Neural cell (in vitro differentiated cells): ENCODE measurements around the gene ORC5. TPM values are rescaled to one million over a fixed set of nuclear protein-coding genes. Genes with fewer than 3 reads are reported as not detected.

ENCODE experiments used
- H2AFZ ChIP-seq: fragments of 200-600, 300-800 bp; sonication (generic), shearing (Covaris generic); 2 replicates; pipeline ENCODE4 v1.6.0; 2014; ENCODE audit warnings: low read depth, mild to moderate bottlenecking, antibody characterized with exemption, low read length, moderate library complexity
- H3F3A ChIP-seq: fragments of 200-600 bp; shearing (Covaris generic); 2 replicates; pipeline ENCODE4 v1.6.1; 2016; ENCODE audit warnings: mild to moderate bottlenecking, moderate library complexity, mixed read lengths, antibody characterized with exemption, low read length; ENCODE audit not compliant: insufficient read depth, poor library complexity, severe bottlenecking
- H3K27ac ChIP-seq: fragments of 200-600, 300-800 bp; sonication (generic), shearing (Covaris generic); 2 replicates; pipeline ENCODE4 v1.5.1; 2014; ENCODE audit warnings: mild to moderate bottlenecking, low read length, moderate library complexity
- H3K27me3 ChIP-seq: fragments of 300-800, 200-600 bp; sonication (generic), shearing (Covaris generic); 2 replicates; pipeline ENCODE4 v1.6.0; 2014; ENCODE audit warnings: mild to moderate bottlenecking, low read depth, low read length, moderate library complexity; ENCODE audit not compliant: insufficient read depth
- H3K36me3 ChIP-seq: fragments of 300-800, 200-600 bp; sonication (generic), shearing (Covaris generic); 2 replicates; pipeline ENCODE4 v1.5.1; 2014; ENCODE audit warnings: mild to moderate bottlenecking, antibody characterized with exemption, low read length, moderate library complexity; ENCODE audit not compliant: insufficient read depth
- H3K4me2 ChIP-seq: fragments of 300-800, 200-600 bp; sonication (generic), shearing (Covaris generic); 2 replicates; pipeline ENCODE4 v1.6.0; 2014; ENCODE audit warnings: mild to moderate bottlenecking, low read length
- H3K4me3 ChIP-seq: fragments of 300-800, 200-600 bp; sonication (generic), shearing (Covaris generic); 2 replicates; pipeline ENCODE4 v1.5.1; 2014; ENCODE audit warnings: mild to moderate bottlenecking, low read length, moderate library complexity
- H3K79me2 ChIP-seq: fragments of 200-600 bp; shearing (Covaris generic); replicated peaks from 2 replicates; pipeline ENCODE4 v1.6.0; 2014; ENCODE audit warnings: mild to moderate bottlenecking, low read length, moderate library complexity; ENCODE audit not compliant: insufficient read depth
- H3K9ac ChIP-seq: fragments of 300-800, 200-600 bp; sonication (generic), shearing (Covaris generic); 2 replicates; pipeline ENCODE4 v1.6.1; 2016; ENCODE audit warnings: mild to moderate bottlenecking, low read length, mixed read lengths
- H3K9me2 ChIP-seq: fragments of 200-600 bp; shearing (Covaris generic); 2 replicates; pipeline ENCODE4 v1.6.1; 2016; ENCODE audit warnings: mild to moderate bottlenecking, low read length, mixed read lengths; ENCODE audit not compliant: insufficient read depth
- H3K9me3 ChIP-seq: fragments of 200-600, 300-800 bp; sonication (generic), shearing (Covaris generic); 2 replicates; pipeline ENCODE4 v1.6.1; 2016; ENCODE audit warnings: mild to moderate bottlenecking, mixed run types, low read length, moderate library complexity, mixed read lengths
- H4K20me1 ChIP-seq: fragments of 200-600 bp; shearing (Covaris generic); 2 replicates; pipeline ENCODE4 v1.6.1; 2016; ENCODE audit warnings: mild to moderate bottlenecking, mixed run types; ENCODE audit not compliant: insufficient read depth
- CTCF ChIP-seq: fragments of 450-650 bp; IDR thresholded peaks from 2 replicates; pipeline ENCODE4 v1.5.1; 2014; ENCODE audit warnings: antibody characterized with exemption, mild to moderate bottlenecking, moderate library complexity; ENCODE audit not compliant: poor library complexity, severe bottlenecking
- EP300 ChIP-seq: fragments of 450-650 bp; conservative IDR thresholded peaks from 2 replicates; pipeline ENCODE4 v1.6.1; 2014; ENCODE audit warnings: antibody characterized with exemption, mild to moderate bottlenecking, moderate library complexity; ENCODE audit not compliant: poor library complexity, severe bottlenecking
- EZH2 ChIP-seq: fragments of 200-600, 300-800 bp; shearing (Covaris generic), sonication (generic); IDR thresholded peaks from 2 replicates; pipeline ENCODE4 v1.6.1; 2014; ENCODE audit warnings: antibody characterized with exemption, low read length, borderline replicate concordance, mild to moderate bottlenecking; ENCODE audit not compliant: insufficient read depth, poor library complexity, severe bottlenecking
- MXI1 ChIP-seq: fragments of 450-650 bp; conservative IDR thresholded peaks from 2 replicates; pipeline ENCODE4 v1.6.1; 2014; ENCODE audit warnings: antibody characterized with exemption, mild to moderate bottlenecking; ENCODE audit not compliant: poor library complexity, severe bottlenecking
- POLR2AphosphoS5 ChIP-seq: IDR thresholded peaks from 2 replicates; pipeline ENCODE4 v1.6.1; 2012
- RAD21 ChIP-seq: fragments of 450-650 bp; conservative IDR thresholded peaks from 2 replicates; pipeline ENCODE4 v1.6.1; 2014; ENCODE audit warnings: antibody characterized with exemption, mild to moderate bottlenecking, moderate library complexity
- REST ChIP-seq: IDR thresholded peaks from 2 replicates; pipeline ENCODE4 v1.6.1; 2012; ENCODE audit warnings: borderline replicate concordance
- SMC3 ChIP-seq: fragments of 450-650 bp; conservative IDR thresholded peaks from 2 replicates; pipeline ENCODE4 v1.6.1; 2014; ENCODE audit warnings: antibody characterized with exemption, mild to moderate bottlenecking, moderate library complexity; ENCODE audit not compliant: poor library complexity
- TAF1 ChIP-seq: IDR thresholded peaks from 2 replicates; pipeline ENCODE4 v1.6.1; 2012; ENCODE audit warnings: low read depth
- polyA plus RNA-seq: library from polyadenylated mRNA; depleted of rRNA; stranded (reverse); fragments of >200 nt; gene quantifications from 2 replicates; pipeline ENCODE4 v1.2.3, GENCODE V29; 2014

The ORC5 gene
- polyA plus RNA-seq, 1 donor from 2014 or later, result 23.4 TPM

- peak overlapping the region; percentile 74 for H3K9ac ChIP-seq
- H3K4me3 ChIP-seq, result peak overlapping the region; percentile 75
- TF ChIP-seq REST (no peak), EP300 (no peak), POLR2AphosphoS5 (no peak), CTCF (no peak), MXI1 (no peak), TAF1 (no peak), SMC3 (no peak), EZH2 (no peak), RAD21 (no peak)
- H3F3A ChIP-seq, result no peaks in the 10 kb centered on the region
- H3K27ac ChIP-seq, result peak overlapping the region; percentile 78
- H3K4me2 ChIP-seq, result peak overlapping the region; percentile 37
- H2AFZ ChIP-seq, result peak overlapping the region; percentile 96
- H3K9me2 ChIP-seq, result no peaks in the 10 kb centered on the region
- H3K27me3 ChIP-seq, result no peaks in the 10 kb centered on the region
- peaks cover 35% of the 10 kb centered on the region for H3K79me2 ChIP-seq
- H3K9me3 ChIP-seq, result no peaks in the 10 kb centered on the region
- no peaks in the 10 kb centered on the region for H3K36me3 ChIP-seq
- H4K20me1 ChIP-seq, result no peaks in the 10 kb centered on the region
These were observed 588 bp upstream of the ORC5 start for GRCh38 chr7:104208421-104208780.

- Histone ChIP-seq H3K9me3 (no peaks in the 10 kb centered on the region), H3K9ac (peak overlapping the region; percentile 74), H3F3A (no peaks in the 10 kb centered on the region), H3K27ac (peak overlapping the region; percentile 78), H4K20me1 (no peaks in the 10 kb centered on the region), H3K9me2 (no peaks in the 10 kb centered on the region), H3K27me3 (no peaks in the 10 kb centered on the region), H3K79me2 (peaks cover 35% of the 10 kb centered on the region), H3K36me3 (no peaks in the 10 kb centered on the region), H2AFZ (peak overlapping the region; percentile 38), H3K4me3 (peak overlapping the region; percentile 75), H3K4me2 (peak overlapping the region; percentile 72)
- TF ChIP-seq TAF1, result no peak
- TF ChIP-seq EZH2, result no peak
- no peak for TF ChIP-seq REST
- no peak for TF ChIP-seq RAD21
- TF ChIP-seq CTCF, result no peak
- TF ChIP-seq MXI1, result no peak
- no peak for TF ChIP-seq EP300
- TF ChIP-seq POLR2AphosphoS5, result no peak
These were observed 474 bp downstream of the ORC5 start for GRCh38 chr7:104207348-104207730.
